ENCODE data around the gene TBX15.
"Not testable (repeated sequence)": the region's sequence is repeated elsewhere in the genome, so short reads cannot be mapped to it uniquely, and the experiment has no call there.

Gene TBX15

DNA sequence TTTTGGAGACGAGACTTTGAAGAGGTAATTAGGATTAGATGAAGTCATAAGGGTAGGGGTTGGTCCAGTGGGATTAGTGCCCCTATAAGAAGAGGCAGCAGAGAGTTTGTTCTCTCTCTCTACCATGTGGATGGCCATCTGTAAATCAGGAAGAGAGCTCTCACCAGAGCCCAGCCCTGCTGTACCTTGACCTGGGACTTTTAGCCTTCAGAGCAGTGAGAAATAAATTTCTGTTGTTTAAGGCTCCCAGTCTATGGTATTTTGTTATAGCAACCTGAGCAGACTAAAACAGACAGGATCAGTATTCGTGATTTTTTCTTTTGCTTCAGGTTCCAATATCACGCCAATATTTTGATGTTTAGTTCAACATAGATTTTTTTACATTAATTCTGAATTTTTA, 30.0 kb downstream of the TBX15 start:
- no peak for DNase-seq

DNA sequence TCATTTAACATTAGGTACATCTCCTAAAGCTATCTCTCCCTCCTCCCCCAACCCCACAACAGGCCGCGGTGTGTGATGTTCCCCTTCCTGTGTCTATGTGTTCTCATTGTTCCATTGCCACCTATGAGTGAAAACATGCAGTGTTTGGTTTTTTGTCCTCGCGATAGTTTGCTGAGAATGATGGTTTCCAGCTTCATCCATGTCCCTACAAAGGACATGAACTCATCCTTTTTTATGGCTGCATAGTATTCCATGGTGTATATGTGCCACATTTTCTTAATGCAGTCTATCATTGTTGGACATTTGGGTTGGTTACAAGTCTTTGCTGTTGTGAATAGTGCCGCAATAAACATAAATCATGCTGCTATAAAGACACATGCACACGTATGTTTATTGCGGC, 30.6 kb downstream of the TBX15 start:
- not testable (repeated sequence) for DNase-seq

GRCh38 chr1:118954301-118954905, 33.7 kb downstream of the TBX15 start:
- no peak for DNase-seq

DNA sequence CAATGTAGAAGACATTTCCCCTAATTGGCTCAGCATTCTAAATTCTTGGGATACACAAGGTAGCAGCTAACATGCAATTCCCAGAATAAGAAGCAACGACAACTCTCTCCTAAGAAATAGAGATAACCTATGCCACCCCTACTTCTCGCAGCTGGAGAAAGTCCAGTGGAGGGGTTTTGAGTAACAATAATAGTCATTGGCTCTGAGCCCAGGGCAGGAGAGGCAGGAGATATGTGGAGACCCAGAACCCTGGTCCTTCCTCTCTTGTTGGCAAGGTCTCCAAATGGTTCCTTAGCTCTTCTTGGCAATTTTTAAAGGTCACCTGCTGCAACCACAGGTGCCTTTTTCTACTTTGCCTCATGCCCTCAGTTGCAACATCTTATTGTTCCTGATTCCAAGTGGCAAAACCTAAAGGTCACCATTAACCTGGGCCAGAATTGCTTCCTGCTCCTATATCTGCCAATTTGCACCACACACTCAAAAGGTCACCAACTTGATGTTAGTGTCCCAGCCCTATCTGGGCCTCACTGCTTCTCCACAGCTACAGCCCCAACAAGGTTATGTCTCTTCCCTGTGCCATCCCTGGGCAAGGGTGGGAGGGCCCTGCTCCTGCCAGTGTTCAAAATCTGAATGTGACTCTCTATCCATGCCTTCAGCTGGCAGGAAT, 36.7 kb downstream of the TBX15 start:
- DNase-seq, result no peak

DNA sequence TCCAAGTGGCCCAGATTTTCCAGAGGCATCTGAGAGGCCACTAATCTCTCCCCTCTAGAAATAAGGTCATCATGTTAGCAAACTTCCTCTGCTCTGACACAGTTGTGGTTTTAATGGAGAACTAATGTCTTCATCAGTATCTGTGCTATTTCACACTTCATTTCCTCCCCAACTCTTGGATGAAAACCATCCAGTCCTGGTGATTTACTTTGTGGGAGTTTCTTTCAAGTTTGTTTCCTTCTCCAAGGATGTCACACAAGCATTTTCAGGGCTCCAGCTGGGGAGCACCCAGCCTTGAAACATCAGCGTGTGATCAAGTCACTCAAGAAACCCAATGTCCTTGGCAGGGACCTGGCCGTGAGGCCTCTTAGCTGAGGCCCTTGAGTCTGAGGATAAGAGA, 38.8 kb downstream of the TBX15 start:
- no peak for DNase-seq

GRCh38 chr1:118948846-118949245, 39.3 kb downstream of the TBX15 start:
- no peak for DNase-seq

DNA sequence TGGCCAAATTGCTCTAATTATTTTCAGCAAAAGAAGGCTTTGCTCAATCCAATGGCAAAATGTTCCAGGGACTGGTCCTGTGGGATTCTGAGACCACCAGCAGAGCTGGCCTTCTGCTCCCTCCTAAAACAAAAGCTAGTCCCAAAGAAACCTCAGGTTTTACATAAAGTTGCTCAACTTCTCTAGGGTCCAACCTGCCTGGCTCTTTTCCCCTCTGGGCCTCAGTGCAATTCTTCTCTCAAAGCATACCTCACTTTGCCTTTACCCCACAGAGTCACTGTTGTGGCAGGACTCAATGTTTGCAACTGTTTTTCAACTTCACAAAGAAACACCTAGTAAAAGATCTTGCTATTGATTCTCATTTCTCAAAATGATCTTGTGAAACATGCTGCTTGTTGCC, 39.8 kb downstream of the TBX15 start:
- no peak for DNase-seq

GRCh38 chr1:118947790-118948189, 40.4 kb downstream of the TBX15 start:
- DNase-seq, result no peak

GRCh38 chr1:118947003-118947765, 41.0 kb downstream of the TBX15 start:
- no peak for DNase-seq

- no peak for DNase-seq
Measured at GRCh38 chr1:118945489-118945888, 42.7 kb downstream of the TBX15 start.

DNA sequence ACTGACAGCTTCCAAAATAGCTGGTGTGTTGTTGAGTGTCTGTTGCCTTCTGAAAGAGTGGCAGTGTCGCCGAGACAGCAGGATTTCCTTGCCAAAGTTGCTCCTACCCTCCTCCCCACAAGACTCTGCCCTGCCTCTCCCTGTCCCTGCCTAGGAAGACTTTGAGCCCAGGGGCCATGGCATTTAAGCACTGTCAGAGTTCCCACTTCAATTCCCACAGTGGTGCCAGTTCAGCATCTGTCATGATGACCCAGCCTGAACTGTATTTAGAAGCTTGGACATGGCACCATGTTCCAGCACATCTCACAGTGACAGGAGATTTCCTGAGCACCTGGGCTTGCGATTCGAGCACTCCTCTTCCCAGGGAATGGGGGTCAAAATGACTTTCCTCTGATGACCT, 43.6 kb downstream of the TBX15 start:
- DNase-seq, result no peak

DNA sequence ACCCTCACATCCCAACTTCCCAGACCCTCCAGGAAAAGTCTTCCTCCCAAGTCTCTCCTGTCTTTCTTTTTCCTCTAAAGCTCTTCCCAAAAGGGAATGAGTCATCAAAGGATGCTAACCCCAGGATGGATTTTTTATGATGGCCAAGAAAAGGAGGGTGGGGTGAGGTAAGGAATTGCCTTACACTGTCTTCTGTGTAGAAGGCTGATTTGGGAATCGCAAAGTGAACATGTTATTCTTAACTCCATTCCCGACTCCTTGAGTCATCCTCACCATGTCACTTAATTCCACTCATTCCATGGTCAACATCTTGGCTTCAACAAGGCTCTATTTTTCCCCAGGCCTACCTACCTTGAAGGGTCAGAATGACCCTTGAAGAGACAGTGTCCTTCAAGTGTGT, 44.0 kb downstream of the TBX15 start:
- DNase-seq, result no peak

- DNase-seq, result no peak
Measured at GRCh38 chr1:118940957-118941356, 47.2 kb downstream of the TBX15 start.

DNA sequence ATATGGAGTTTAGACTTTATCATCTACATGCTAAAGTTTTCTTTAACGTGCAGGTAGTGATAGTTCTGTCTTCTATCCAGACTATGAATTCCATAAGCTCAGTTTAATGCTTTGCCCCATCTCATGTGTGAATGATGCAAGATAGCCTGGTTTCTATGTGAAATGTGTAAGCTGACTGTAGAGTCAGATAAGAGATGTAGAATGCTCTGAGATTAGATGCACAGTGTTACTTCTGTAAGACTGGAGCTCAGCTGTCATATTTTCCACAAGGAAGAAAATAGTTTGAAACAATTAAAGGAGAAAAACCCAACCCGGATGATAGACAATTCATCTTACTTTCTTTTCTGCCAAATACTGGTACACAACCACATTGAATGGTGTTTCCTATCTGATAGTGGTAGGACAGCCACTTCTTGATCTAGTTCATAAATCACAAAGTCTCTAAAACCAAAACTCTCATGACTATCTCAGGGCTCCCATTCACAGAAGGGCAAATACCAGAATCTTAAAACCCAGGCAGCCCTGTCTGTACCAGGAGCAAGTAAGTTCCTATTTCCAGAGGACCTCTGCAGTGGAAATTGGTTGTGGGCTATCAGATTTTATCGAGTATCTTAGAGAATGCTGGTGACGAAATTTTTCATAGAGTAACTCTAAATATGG, 50.6 kb downstream of the TBX15 start:
- no peak for DNase-seq

DNA sequence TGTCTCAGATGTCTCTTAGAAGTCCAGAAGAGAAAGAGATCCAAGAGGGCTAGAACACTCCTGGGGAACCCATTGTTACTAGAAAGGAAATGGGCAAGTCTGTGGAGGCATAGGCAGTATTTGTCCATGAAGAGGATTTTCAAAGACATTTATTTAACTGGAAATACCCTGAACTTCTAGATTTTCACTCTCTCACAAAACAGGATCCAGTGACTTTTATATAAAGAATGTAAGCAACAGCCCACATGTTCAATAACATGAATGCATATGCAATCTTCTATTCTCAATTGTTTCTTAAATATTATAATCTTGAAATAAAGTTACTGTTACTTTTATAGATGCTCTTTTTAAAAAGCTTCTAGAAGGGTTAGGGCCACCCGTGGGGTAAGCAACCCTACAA, 53.4 kb downstream of the TBX15 start:
- no peak for DNase-seq

DNA sequence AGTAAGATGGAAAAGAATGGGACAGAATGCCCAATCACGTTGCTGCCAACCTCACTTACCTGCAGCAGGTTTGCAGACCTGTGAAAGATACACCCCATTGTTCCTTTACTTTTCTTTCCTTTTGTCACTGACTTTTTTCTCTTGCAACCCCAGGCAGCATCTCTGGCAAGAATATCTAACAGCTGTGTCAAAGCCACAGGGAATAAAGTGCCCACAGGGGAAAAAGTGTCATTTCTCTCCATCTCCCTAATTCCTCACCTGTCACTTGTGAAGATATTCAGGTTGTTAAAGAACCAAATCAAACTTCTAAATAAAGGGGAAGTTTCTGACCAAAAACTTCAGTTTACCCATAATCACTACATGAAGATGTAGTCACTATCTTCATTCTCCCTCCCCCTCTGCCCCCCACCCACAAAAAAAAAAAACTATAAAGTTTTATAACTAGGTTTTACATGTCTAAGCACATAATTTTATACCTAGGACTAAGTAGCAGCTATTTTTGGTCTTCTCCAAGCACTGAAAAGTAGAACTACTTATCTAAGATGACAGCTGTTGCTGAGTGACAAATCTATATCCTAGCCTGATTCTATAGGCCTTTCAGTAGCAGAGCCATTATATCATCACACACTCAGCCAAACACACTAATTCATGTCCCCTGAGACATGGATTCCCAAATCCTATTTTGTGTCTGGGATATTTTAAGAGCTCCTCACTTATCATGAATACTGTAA, 54.9 kb downstream of the TBX15 start:
- no peak for DNase-seq

- no peak for DNase-seq
Measured at GRCh38 chr1:118931876-118932275, 56.3 kb downstream of the TBX15 start.

DNA sequence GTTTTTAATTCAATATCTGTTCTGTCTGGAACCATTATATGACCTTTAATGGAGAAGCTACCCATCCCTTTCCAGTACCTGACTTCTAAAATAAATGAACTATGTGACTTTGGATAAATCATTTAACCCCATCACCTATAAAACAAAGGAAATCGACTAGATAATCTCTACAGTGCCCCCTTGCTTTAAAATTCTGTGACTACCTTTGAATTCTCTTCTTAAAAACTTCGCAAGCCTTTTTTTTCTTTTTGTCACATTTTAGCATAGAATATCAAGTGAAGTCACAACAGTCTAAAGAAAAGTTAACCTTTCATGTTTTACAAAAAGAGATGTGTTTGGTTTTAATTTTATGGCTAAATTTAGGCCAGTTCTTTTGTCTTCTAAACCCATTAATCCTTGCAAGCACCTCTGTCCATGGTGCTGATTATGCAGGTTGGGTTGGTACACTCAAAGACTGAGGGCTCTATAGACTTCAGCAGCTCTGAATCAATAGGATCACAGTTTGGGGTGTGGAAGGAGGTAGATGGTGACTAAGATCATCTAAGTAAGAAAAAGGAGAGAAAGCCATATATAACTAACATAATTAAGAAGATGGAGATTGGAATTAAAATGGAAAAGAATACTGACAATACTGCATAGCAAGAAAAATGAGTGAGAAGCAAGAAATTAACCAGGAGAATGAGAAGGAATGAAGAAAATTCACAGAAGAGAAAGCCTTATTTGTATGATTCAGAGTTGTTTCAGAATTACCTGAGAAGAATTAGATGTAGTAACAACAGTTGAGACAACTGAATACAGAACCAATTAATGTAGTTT, 59.2 kb downstream of the TBX15 start:
- DNase-seq, result no peak

DNA sequence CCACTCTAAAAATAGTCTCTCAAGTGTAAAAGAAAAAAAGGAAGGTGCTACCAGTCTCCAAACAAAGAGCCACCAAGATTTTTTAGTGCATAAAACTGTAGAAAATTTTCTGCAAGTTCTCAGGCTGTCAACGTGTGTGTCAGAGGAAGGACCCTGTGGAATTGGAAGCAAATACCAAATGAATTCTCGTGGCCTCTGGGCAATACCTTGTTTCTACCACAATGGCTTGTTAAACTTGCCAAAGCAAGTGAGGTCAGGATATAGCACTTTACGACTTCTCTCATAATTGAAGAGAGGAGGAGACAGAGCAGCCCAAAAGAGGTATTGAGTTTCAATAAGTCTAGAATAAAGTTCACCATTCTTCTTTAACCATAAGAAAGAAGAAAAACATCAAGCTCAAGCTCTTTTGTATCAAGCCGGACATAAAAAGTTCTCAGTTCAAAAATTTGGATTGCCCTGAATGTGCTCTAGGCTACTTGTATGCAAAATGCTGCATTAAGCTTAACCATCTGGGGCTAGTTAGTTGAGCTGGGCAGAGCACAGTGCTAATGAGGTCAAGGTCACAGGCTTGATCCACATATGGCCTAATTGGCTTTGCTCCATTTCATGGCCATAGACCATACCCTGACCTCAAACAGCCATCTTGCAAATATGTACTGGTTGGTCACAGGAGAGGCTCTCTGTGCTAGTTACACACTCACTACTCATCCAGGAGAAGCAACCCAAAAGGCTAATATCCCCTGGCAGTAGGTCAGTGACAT, 60.5 kb downstream of the TBX15 start:
- no peak for DNase-seq

GRCh38 chr1:118926261-118926660, 61.9 kb downstream of the TBX15 start:
- DNase-seq, result no peak

GRCh38 chr1:118925651-118926050, 62.5 kb downstream of the TBX15 start:
- no peak for DNase-seq

Data from activated CD8-positive, alpha-beta memory T cell treated with anti-CD3 and anti-CD28 coated beads for 24 hours (primary cell).